Amygdala (tissue), 56 donors: ENCODE data around the gene ARHGAP4.
A peak's percentile ranks its signal among the peaks of the same experiment; 100 is the strongest.

Source experiments
- DNase-seq, 56 donors: peaks; one replicate each; lab custom pipeline; 2025; lab: John Stamatoyannopoulos, UW

ARHGAP4 gene

GRCh38 chrX:153947009-153947769 lies 21.1 kb upstream of the ARHGAP4 start:
- DNase-seq: peak in 33 of 56 donors; percentile 8 to 74 (median 31)

DNA sequence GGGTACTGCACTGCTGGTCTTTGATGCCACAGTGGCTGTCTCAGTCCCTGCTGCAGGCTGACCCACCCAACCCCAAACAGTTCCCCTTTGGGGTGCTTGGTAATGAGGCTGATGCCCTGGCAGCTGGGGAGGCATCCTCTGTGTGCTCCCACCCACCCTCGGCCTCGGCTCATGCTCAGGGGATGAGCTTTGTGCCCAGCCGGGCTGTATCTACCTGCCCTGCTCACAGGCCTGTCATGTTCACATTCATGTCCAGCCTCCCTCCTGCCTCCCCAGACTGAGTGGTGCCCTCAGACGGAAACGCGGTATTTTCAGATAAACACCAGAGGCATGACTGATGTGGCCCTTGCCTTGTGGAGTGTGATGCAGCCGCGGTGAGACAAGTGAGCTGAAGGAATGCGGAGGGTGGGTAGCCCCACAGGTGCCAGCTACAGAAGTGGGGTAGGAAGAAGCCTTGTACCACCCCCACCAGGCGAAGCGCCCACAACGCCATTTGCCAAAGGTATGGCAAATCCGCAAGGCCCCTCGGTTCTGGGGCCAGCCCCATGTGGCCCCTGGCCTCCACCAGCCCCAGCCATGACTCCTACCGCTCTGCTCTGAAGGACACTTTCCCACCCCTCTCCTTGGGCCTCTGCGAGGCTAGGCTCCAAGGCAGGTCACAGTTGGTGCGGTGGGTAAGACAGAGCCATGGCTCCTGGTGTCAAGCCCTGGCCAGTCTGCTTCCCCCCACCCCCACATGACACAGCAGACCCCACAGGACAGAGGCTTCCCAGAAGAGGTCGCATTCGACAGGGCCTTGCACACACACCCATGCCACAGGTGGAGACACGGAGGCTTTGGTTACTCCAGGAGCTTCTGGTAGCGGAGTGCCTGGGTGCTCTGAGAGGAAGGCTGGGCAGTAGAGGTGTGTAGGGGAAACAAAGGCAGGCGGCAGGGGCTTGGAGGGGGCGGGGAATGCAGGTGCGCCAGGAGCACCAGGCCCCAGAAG lies 20.2 kb upstream of the ARHGAP4 start:
- no peak for DNase-seq

DNA sequence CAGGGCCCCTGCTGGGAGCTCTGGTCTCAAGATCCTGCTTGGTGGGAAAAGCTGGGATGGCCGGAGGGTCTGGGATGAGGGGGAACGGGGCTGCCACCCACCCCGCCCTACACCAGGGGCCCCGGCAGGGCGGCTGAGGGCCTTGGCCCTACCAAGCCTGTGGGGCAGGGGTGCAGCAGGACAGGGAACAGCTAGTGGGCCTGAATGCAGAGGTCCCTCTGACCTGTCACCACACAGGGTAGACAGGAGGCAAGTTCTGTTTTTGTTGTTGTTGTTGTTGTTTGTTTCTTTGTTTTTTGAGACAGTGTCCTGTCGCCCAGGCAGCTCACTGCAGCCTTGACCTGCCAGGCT lies 18.7 kb upstream of the ARHGAP4 start:
- no peak for DNase-seq

GRCh38 chrX:153944140-153944799 lies 18.2 kb upstream of the ARHGAP4 start, which contains the start of gene RENBP:
Gene RENBP (minus strand): TSS chrX:153944643. CDS start chrX:153944610, 33 bp downstream.
- DNase-seq: peak in 28 of 56 donors; percentile 4 to 68 (median 28)

DNA sequence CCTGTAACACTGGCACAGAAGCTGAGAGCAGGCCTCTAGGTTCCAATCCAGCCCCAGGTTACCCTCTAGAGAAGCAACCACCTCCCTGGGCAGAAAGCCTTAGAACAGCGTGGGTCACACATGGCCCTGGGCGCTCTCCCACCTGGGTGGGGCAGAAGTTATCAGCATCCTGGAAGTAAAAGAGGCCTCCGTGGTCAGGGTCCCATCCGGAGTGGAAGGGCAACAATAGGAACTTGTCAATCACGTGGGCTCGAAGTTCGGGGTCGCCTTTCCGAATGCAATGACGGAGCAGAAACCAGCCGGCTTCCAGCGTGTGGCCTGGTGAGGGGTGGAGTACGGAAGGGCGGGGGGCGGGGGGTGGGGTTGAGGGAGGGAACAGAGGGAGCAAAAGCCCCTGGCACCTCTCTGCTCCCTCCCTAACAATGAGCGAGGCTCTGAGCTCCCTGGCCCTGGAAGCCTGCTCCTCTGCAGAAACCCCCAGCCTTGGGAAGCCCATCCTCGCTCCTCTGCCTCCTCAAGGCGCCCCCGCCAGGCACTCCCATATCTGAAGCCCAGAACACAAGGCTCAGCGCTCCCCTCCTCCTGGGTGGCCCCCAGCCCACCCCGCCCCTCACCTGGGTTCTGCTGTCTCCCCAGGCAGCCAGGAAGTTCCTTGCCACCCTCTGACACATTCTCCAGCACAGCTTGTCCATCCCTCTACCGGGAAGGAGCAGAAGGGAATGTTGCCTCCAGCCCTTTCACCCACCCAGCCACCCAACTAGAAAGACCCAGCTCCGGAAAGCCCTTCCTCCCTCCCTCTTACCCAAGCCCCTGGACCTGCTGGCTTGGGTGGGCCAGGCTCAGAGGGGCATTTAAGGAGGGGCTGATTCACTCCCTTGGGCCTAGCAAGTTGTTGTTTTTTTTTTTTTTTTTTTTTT lies 15.5 kb upstream of the ARHGAP4 start:
- DNase-seq: no peak

DNA sequence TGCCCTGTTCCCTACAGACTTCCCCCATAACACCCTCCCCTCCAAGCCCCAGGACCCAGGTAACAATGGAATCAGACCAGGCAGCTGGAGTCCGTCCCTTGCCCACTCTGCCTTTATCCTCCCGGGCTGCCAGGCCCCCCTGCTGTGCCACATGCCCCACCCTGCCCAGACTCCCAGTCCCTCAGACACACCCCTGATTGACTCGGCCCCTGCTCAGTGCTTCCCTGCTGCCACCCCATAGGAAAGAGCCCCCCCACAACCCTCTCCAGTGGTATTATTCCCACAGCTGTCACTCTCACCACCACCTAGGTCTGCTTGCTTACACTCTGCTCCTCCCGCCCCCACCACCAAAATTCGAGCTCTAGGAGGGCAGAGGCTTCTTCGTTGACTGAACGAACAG lies 13.5 kb upstream of the ARHGAP4 start:
- DNase-seq: no peak

DNA sequence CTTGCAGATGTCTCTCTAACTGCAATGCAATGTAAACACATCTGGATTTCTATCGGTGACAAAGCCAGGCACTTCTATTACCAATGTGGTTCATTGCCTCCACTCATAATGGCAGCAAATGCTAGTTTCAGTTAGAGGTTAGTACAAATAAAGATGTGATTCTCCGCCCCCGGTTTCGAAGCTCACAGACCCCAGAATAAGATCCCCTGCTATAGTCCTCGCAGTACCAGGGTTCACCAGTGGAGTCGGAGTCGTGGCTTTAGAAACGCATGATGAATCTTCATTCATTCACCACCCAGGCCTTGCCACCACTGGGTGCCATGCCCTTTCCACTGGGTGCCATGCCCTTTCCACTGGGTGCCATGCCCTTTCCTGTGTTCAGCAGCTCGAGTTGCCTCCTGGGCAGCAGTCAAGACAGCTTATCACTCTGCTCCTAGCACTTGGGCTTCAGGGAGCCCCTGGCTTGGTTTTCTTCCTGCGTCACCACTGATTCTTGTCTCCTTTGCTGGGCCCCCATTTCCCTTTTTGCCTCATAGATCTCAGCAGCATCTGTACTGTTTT lies 12.2 kb upstream of the ARHGAP4 start:
- no peak for DNase-seq

GRCh38 chrX:153937056-153937455 lies 11.0 kb upstream of the ARHGAP4 start:
- DNase-seq: no peak

GRCh38 chrX:153935326-153935851 lies 9.3 kb upstream of the ARHGAP4 start:
- DNase-seq: peak in 1 of 56 donors; percentile 63

GRCh38 chrX:153934762-153935325 lies 8.8 kb upstream of the ARHGAP4 start, which contains the start of gene NAA10:
Gene NAA10 (minus strand): TSS chrX:153935037. CDS start chrX:153934904, 133 bp downstream.
- DNase-seq: peak in 39 of 56 donors; percentile 9 to 75 (median 38)

GRCh38 chrX:153934148-153934761 lies 8.2 kb upstream of the ARHGAP4 start:
- no peak for DNase-seq

- DNase-seq: no peak
Observed at GRCh38 chrX:153933748-153934147, 7.7 kb upstream of the ARHGAP4 start.

GRCh38 chrX:153932220-153932915 lies 6.3 kb upstream of the ARHGAP4 start:
- no peak for DNase-seq

- DNase-seq: no peak
Observed at GRCh38 chrX:153931748-153932147, 5.7 kb upstream of the ARHGAP4 start.

GRCh38 chrX:153931151-153931550 lies 5.1 kb upstream of the ARHGAP4 start:
- no peak for DNase-seq

DNA sequence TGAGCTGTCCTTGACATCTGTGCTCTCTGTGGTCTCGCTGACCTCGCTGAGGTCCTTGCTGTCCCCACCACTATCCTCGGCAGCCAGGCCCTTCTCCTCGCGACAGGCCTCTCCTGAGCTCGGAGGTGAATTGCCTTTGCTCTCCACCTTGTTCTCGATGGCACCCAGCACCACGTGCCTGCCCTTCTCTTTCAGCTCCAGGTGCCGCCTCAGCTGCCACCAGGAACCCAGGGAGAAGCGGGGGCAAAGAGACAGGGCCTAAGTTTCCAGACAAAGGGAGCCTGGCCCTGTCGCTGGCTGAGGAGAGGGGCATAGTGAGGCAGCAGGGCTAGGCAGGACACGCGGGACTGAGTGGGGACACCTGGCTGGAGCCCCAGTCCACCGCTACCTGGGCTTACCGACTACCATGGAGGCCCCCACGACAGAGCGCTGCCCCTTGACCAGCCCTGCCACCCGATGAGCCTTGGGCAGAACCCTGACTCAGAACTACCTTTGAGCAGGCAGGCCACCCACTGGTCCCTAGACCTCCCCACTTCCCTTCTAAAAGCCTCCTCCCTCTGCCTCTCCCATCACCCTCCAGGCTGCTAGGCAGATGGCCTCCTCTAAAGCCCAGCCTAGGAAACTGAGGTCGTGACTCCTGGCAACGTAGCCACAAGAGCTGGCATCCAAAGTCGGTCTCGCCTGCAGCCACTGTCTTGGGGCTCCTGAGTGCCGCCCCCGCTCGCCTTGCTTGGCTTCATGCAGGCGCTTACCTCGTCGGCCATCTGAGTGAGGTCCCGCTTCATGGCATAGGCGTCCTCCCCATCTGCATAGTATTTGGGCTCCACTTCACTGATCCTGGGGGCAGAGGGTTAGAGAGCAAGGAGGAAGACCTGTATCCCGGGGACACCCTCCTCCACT lies 4.2 kb upstream of the ARHGAP4 start:
- no peak for DNase-seq

DNA sequence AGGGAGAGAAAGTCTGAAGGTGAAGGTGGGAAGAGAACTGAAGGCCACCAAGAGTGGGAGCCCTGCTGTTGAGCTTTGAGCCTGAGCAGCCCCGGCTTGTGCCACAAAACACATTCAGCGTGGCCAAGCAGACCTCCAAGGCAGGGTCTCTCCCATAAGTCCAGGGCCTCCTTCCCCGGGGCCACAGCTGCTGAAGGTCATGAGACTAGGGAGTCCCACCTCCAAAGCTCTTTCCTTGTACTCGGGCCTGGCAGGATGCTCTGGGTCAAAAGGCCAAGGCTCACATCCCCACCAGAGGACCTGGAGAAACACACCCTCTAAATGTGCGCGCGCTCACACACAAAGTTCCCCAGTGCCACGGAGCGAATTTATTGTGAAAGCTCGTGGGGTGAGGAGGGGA lies 3.5 kb upstream of the ARHGAP4 start:
- no peak for DNase-seq
